Retinal pigment epithelial cell (primary cell): ENCODE data around the gene DSCAM.

Experiments
- DNase-seq: peaks from one replicate; pipeline ENCODE4 v3.0.0-alpha.2; 2010; ENCODE audit warnings: low read depth
- H3K4me3 ChIP-seq: 2 replicates; pipeline ENCODE4 v1.5.1; 2011; ENCODE audit warnings: mild to moderate bottlenecking, low read length, control low read depth, moderate library complexity
- CTCF ChIP-seq: conservative IDR thresholded peaks from 2 replicates; pipeline ENCODE4 v1.5.1; 2011; ENCODE audit warnings: low read depth, low read length, control low read depth, inconsistent platforms

Gene DSCAM

GRCh38 chr21:40143822-40144525 is 703.0 kb downstream of the DSCAM start:
- DNase-seq: peak; percentile 0
- peak; percentile 70 for TF ChIP-seq CTCF
- no peak overlapping the region for H3K4me3 ChIP-seq

DNA sequence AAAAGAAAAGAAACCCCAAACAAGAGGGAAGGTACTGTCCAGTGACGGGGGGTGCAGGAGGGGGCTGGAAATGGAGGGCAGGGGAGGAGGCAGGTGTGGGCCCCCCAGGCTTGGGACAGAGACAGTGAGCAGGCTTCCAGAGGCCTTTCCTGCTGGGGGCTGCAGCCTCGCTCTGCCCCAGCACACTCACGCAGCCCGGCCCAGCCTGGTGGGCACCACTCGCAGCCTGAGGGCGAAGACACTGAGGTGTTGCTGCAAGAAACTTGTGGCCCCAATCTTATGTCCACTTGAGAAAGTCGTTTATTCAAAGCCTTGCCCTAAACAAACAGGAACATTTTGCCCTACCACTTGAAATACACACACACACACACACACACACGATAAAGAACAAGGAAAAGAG is 705.3 kb downstream of the DSCAM start:
- DNase-seq: no peak
- TF ChIP-seq CTCF: no peak

GRCh38 chr21:40140675-40141074 is 706.3 kb downstream of the DSCAM start:
- no peak overlapping the region for H3K4me3 ChIP-seq
- no peak for TF ChIP-seq CTCF
- no peak for DNase-seq

More for the DNA sequence above, 705.3 kb downstream of the DSCAM start:
- H3K4me3 ChIP-seq: no peak overlapping the region

- DNase-seq: no peak
- TF ChIP-seq CTCF: no peak
- H3K4me3 ChIP-seq: no peak overlapping the region
Measured at GRCh38 chr21:40139636-40140035, 707.3 kb downstream of the DSCAM start.

- DNase-seq: no peak
- H3K4me3 ChIP-seq: no peak overlapping the region
- no peak for TF ChIP-seq CTCF
Measured at GRCh38 chr21:40136571-40136970, 710.4 kb downstream of the DSCAM start.

DNA sequence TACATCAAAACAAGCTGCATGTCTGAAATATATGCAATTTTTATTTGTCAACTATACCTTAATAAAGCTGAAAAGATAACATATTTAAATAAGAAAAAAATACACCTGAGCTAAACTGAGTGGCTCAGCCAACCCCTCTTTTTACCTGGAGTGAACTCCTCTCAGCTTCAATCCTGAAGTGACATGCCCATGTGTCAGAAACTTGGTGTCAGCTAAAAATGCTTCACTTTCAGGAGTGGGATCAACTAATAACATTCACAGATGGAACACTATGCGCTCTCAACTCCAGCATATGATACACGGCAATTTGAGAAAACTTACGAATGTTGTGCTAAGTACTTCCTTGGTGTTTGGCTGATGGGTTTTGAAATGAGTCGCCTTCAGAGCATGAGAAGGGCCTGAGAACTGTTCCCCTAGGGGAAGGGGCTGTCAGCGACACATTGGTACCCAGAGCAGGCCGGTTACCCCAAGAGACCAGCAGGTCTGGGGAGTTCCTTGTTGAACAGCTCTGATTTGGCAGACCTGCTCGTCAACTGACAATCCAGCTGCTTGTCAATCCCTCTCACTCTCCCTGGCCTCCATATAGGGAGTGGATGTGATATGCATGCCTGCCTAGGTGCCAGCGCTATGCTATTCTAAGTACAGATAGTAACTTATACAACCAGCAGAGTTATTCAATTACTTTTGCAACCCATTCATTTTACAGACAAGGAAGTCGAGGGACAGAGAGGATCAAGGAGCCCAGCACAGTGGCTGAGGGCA is 712.0 kb downstream of the DSCAM start:
- no peak overlapping the region for H3K4me3 ChIP-seq
- no peak for TF ChIP-seq CTCF
- DNase-seq: no peak

- TF ChIP-seq CTCF: no peak
Measured at GRCh38 chr21:40130476-40130875, 716.5 kb downstream of the DSCAM start.

More at GRCh38 chr21:40130476-40130875, 716.5 kb downstream of the DSCAM start:
- no peak overlapping the region for H3K4me3 ChIP-seq
- no peak for DNase-seq
